CD4-positive, alpha-beta T cell treated with Interleukin-12 subunit alpha and Interleukin-12 subunit beta, for 1 hour (primary cell): ENCODE results near the gene FAIM2.
A peak's percentile ranks its signal among the peaks of the same experiment; 100 is the strongest.
"Not testable (repeated sequence)": the region's sequence is repeated elsewhere in the genome, so short reads cannot be mapped to it uniquely, and the experiment has no call there.

ENCODE experiments used
- DNase-seq: peaks from one replicate; pipeline ENCODE4 v3.0.0-alpha.2; 2020

The FAIM2 gene

GRCh38 chr12:49877066-49877465, 26.6 kb downstream of the FAIM2 start:
- DNase-seq = no peak

DNA sequence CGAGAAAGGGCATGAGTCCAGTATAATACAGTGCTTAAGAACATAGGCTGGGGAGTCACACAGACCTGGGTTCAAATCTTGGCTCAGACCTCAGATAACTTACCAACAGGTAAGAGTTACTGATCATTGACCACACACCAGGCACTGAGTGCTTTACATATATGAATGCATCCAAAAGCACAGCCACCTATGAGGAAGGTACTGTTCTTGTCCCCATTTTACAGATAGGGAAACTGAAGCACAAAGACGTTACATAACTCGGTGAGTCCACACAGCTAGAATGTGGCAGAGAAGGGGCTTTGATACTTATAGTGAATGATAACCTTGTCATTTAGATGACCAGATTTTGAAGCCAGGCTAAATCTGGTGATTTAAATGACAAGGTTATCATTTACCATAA, 27.6 kb downstream of the FAIM2 start:
- DNase-seq = no peak

- DNase-seq = no peak
Measured at GRCh38 chr12:49875115-49875720, 28.5 kb downstream of the FAIM2 start.

DNA sequence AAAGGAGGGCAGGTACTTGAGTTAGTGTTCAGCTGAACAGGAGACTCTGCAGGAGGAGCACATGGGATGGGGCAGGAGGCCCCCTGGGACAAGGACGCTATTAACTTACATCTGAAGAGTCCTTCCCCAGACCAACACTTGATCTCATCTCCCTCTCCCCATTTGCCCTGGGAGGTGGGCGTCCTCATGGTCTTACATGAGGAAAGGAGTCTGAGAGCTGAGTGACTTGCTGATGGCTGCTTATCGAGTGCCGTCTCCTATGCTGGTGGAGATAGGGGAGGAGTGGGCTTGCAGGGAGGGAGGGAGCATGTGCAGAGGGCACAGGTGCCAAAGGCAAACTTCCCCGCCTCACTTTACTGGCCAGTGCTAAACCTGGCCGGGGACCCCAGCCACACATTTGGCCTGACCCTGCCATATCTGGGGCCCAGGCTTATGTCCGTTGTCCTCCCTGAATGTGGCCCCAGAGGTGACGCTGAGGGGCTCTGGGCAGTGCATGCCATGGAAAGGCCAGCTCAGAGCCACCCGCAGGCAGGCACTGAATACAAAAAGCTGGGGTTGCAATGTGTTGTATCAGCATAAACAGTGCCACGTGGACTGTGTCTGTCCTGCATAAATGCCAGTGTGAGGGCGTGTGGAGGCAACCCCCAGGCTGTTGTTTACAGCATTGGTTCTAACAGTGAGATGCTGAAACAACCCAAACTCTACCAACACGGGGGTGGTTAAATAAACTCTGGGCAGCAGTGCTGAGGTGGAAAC, 29.4 kb downstream of the FAIM2 start:
- no peak for DNase-seq

GRCh38 chr12:49873361-49873934, 30.3 kb downstream of the FAIM2 start:
- no peak for DNase-seq

DNA sequence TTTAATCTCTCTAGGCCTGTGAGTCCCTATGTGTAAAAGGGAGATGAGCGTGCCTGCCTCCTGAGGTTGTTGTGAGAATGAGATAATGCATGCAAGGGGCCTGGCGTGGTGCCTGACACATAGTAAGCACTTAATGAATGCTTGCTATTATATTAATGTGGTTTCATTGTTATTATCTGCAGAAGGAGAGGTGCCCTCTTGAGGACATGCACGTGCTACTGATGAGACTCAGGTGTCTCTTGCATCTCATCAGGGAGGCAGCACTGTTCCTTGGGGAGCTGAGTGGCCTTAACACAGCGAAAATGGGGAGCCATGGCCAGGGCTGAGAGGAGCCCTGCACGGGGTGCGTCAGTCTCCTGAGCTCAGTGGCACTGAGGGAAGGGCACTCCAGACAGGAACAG, 30.9 kb downstream of the FAIM2 start:
- DNase-seq = no peak

DNA sequence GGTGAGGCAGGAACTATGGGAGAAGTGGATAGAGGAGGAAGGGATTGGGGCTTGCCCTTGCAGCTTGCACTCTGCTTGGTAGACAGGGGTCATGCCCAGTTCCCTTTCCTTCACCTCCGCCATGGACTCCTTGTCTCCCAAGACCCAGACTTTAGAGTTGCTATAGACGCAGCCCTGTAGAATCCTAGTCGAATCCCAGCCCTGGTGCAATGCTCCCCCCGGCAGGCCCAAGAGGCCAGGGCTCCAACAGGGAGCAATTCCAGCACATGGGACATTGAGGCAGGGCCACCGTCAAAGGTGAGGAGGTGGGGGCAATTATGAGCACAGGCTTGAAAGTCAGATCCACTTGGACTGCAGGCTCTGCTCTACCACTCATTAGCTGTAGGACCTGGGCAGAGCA, 31.3 kb downstream of the FAIM2 start:
- DNase-seq = no peak

GRCh38 chr12:49871811-49872251, 31.9 kb downstream of the FAIM2 start:
- not testable (repeated sequence) for DNase-seq

DNA sequence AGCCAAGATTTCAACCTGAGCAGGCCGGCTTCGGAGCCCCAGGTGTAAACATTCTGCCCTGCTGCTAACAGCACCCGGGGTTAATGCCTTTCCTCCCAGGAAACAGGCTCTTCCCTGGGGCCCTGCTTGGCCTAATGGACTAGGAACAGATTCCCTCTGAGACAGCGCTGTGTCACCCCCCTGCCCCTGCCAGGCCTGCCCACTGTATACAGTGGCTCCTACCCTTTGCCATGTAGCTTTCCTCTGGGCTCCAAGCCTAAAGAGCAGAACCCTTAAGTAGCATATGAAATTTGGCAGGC, 32.5 kb downstream of the FAIM2 start:
- DNase-seq = no peak

DNA sequence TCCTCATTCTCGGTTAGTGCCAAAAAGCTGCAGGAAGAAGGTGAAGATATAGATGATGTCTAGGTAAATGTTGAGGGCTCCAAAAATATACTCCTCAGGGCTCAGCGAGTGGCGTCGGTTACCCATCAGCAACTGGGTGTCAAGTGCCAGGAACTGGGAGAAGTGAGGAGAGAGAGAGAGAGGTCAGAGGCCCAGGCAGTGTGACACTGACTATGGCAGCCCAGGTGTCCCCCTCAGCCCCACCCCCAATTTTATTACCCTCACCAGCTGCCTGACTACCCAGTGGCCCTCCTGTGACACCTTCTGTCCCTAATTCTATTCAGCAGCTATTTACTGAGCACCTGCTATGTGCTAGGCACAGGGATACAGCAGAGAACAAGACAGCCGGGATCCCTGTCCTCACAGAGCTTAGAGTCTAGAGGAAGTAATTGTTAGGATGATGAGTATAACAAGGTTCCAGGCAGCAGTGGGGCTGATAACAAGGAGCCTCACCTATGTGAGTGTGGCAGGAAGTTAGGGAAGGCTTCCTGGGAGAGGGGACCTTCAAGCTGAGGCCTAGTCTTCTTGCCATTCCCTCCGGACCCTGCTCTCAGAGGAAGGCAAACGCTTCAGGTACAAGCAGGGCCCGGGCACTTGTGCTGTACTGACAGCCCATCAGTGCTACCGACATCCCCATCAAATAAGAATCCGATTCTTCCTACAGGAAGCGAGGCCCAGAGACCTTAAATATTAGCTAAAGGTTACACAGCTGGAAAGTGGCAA, 33.0 kb downstream of the FAIM2 start:
- DNase-seq = no peak

DNA sequence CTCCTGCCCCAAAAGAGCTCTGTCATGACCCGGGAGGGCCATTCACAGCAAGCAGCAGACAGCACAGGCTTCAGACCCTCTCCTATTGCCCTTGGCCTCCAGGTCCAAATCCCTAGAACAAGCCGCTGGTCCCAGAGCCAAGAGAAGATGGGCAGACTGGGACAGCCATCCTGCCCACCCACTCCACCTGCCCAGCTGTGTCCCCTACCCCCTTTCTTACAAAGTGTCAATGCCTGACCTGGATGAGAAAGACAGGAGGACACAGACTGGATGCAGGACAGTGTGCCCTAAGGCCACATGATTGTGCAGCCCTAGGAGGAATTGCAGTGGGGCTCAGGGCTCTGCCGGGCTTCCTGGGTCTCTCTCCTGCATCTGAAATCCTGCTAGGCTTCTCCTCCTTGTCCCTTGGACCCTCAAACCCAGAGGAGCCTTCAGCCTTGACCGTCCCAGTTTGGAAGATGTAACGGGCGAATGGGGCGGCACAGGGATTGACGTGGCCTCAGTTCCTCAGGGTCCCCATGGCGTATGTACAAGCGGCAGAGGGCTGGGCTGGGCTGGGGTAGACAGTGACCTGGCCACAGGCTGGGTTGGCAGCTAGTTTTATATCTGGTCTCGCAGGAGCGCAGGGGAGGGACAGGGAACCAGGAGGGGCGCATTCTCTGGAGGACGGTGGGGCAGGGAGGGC, 33.7 kb downstream of the FAIM2 start:
- no peak for DNase-seq

DNA sequence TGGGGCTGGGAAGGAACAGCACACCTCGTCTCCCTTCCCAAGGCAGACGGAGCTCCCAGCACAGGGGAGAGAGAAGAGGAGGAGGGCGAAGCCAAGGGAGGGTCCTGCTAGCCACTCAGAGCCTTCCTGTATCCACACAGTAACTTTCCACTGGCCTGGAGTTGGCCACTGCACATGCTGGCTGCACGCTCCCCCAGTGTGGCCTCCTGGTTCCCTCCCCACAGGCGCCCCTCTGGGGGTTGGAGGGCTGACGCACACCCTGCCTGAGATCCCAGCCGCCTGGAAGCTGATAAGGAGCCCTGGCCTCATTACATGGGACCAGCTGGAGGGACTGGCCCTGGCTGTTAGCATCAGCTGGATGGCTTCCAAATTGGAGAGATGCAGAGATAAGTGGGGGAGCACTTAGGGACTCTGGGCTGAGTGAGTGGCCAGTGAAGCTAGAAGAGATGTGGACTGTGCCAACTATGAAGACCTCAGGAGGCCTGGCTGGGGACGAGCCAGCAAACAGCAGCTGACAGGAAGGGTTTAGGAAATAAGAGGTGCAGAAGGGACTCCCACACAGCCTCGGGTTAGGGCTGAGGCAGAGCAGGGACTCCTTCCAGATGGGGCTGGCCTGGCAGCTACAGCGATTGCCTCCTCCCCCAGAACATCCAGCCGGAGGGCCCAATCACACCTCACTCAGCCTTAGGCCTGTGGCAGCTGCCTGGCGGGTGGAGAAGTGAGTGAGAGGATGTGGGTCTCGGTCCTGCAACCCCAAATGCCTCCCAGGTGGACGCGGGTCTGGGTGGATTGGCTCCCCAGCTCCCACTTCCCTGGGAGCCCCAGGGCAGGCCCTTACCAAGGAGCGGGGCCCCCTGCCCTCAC, 34.5 kb downstream of the FAIM2 start:
- no peak for DNase-seq

DNA sequence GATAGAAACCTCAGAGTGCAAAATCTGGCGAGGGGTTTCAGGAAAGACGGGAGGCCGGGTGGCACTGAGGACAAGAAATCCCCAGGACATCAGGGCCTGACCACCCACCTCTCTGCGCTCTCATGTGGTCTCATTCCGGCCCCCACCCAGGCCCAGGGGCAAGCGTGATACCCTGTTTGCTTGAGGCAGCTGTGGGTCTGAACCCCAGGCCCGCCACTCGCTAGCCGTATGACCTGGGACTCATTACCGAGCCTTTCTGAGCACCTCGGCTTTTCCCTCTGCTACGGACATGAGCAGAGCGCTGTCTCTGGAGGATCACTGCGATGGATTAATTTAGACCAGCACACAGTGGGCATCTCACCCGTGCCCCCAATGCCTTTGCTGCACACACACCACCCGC, 35.3 kb downstream of the FAIM2 start:
- DNase-seq = no peak

- DNase-seq = no peak
Measured at GRCh38 chr12:49867570-49868341, 35.9 kb downstream of the FAIM2 start.

DNA sequence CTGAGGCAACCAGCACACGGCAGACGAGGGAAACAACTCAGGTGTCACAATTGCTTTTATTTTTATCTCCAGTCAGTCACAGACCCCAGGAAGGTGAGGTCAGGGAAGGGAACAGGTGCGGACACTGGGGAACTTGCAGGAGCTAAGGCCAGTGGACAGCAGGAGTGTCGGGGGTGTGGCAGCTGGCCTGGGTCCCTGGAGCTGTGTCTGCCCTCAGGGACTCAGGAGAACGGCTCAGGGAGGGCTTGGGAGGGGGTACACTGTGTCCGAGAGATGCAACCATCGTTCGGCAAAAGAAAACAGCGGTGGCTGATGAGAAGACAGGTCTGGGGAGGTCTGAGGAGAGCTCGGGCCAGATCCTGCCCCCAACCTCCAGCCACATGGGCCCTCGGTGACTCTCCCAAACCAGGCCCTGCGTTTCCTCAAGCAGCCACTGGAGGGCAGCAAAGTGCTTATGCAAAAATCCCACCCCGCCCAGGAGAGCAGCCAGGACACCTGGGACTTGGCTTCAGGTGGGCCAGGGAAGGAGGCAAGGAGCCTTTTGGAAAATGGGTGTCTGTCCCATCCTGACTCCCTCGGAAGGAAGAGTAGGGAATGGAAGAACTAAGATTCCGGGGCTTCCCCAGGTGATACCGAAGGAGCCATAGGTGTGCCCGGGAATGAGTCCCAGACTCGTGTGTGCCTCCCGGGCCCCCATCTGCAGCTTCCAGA, 36.7 kb downstream of the FAIM2 start:
- peak; percentile 72 for DNase-seq

DNA sequence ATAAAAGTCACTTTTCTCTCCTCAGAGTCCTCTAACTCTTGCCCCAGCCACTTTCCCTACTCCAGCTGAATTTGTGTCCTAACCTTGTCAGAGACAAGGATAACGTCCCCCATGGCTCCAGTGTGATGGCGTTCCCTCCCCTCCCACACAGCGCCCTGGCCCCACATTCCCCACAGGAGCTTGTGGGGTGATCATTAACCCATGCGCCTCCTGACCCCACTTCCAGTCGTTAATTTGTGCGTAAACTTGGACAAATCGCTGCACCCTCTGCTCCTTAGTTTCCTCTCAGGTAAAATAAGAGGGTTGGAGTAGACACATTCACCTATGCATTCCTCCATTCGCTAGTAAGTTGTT, 37.9 kb downstream of the FAIM2 start:
- no peak for DNase-seq

GRCh38 chr12:49865109-49865781, 38.5 kb downstream of the FAIM2 start:
- DNase-seq = no peak

- DNase-seq = no peak
Measured at GRCh38 chr12:49864798-49865090, 39.0 kb downstream of the FAIM2 start.

DNA sequence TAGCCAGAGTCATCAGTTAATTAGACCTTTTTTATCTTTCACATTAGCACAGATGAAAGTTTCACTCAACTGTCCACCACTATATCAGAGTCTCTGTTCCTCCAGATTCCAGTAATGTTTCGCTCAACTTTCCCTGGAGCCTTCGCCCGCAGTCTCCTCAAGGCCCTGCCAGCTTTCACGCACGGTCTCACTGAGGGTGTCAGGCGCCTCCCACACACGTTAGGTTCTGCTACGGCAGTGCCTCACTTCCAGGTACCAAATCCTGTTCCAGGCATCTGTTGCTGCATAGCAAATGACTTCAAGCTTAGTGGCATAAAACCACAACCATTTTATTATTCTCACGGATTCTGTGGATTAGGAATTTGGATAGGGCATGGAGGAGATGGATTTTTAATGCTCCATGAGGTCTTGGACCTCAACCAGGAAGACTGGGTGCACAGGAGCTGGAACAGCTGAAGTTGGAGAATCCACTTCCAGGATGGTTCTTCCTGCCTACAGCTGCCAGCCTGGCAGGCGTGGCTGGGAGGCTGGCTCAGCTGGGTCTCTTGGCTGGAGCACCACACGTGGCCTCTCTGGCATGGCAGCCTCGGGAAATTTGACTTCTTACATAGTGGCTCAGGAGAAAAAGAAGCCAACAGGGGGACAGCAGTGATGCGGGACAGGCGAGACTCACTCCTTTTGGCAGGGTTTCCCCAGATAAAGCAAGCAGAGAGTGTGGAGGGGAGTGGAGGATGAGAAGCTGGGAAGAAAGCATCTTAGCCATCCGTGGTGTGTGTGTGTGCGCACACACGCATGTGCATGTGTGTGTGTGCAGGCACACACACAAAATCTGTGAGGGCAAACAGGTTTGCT, 39.5 kb downstream of the FAIM2 start:
- DNase-seq = no peak

DNA sequence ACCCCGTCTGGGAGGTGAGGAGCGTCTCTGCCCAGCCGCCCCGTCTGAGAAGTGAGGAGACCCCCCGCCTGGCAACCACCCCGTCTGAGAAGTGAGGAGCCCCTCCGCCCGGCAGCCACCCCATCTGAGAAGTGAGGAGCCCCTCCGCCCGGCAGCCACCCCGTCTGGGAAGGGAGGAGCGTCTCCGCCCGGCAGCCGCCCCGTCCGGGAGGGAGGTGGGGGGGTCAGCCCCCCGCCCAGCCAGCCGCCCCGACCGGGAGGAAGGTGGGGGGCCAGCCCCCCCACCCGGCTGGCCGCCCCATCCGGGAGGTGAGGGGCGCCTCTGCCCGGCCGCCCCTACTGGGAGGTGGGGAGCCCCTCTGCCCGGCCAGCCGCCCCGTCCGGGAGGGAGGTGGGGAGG, 42.8 kb downstream of the FAIM2 start:
- not testable (repeated sequence) for DNase-seq
